ENCODE data around the gene CRHR2.

Gene CRHR2

GRCh38 chr7:30705596-30705995 lies 23.3 kb upstream of the CRHR2 start:
- Histone ChIP-seq H3K27me3 (ENCODE audit: control insufficient read depth in 1 of 2, insufficient read depth in 2 of 2, low read length in 2 of 2) (no peaks in the 10 kb centered on the region), H3K27ac (ENCODE audit: low read depth, low read length) (no peak overlapping the region), H3K9ac (ENCODE audit: low read length) (no peak overlapping the region), H3K4me1 (ENCODE audit: insufficient read depth, low read length) (no peaks in the 10 kb centered on the region), H3K9me3 (ENCODE audit: low read length) (no peaks in the 10 kb centered on the region), H3K36me3 (ENCODE audit: insufficient read depth, low read length) (no peaks in the 10 kb centered on the region), H3K4me3 (ENCODE audit: low read depth in 1 of 2, low read length in 2 of 2) (no peak overlapping the region)

- Histone ChIP-seq H3K9ac (ENCODE audit: low read length) (no peak overlapping the region), H3K4me1 (ENCODE audit: insufficient read depth, low read length) (no peaks in the 10 kb centered on the region), H3K9me3 (ENCODE audit: low read length) (no peaks in the 10 kb centered on the region), H3K27me3 (ENCODE audit: control insufficient read depth in 1 of 2, insufficient read depth in 2 of 2, low read length in 2 of 2) (no peaks in the 10 kb centered on the region), H3K4me3 (ENCODE audit: low read depth in 1 of 2, low read length in 2 of 2) (no peak overlapping the region), H3K36me3 (ENCODE audit: insufficient read depth, low read length) (no peaks in the 10 kb centered on the region), H3K27ac (ENCODE audit: low read depth, low read length) (no peak overlapping the region)
Measured at GRCh38 chr7:30705008-30705407, 22.8 kb upstream of the CRHR2 start.

- Histone ChIP-seq H3K27me3 (ENCODE audit: control insufficient read depth in 1 of 2, insufficient read depth in 2 of 2, low read length in 2 of 2) (no peaks in the 10 kb centered on the region), H3K4me1 (ENCODE audit: insufficient read depth, low read length) (no peaks in the 10 kb centered on the region), H3K9ac (ENCODE audit: low read length) (no peak overlapping the region), H3K9me3 (ENCODE audit: low read length) (no peaks in the 10 kb centered on the region), H3K27ac (ENCODE audit: low read depth, low read length) (no peak overlapping the region), H3K4me3 (ENCODE audit: low read depth in 1 of 2, low read length in 2 of 2) (no peak overlapping the region), H3K36me3 (ENCODE audit: insufficient read depth, low read length) (no peaks in the 10 kb centered on the region)
Measured at GRCh38 chr7:30703756-30704155, 21.5 kb upstream of the CRHR2 start.

- H3K4me1 ChIP-seq (ENCODE audit: insufficient read depth, low read length), result no peaks in the 10 kb centered on the region
- H3K9ac ChIP-seq (ENCODE audit: low read length), result no peak overlapping the region
- no peaks in the 10 kb centered on the region for H3K9me3 ChIP-seq (ENCODE audit: low read length)
- no peaks in the 10 kb centered on the region for H3K36me3 ChIP-seq (ENCODE audit: insufficient read depth, low read length)
- no peak overlapping the region for H3K4me3 ChIP-seq (ENCODE audit: low read depth in 1 of 2, low read length in 2 of 2)
- H3K27me3 ChIP-seq (ENCODE audit: control insufficient read depth in 1 of 2, insufficient read depth in 2 of 2, low read length in 2 of 2), result no peaks in the 10 kb centered on the region
- no peak overlapping the region for H3K27ac ChIP-seq (ENCODE audit: low read depth, low read length)
Measured at GRCh38 chr7:30702200-30702599, 19.9 kb upstream of the CRHR2 start.

- Histone ChIP-seq H3K9me3 (ENCODE audit: low read length) (no peaks in the 10 kb centered on the region), H3K4me3 (ENCODE audit: low read depth in 1 of 2, low read length in 2 of 2) (no peak overlapping the region)
Measured at GRCh38 chr7:30700941-30701340, 18.7 kb upstream of the CRHR2 start.

GRCh38 chr7:30699706-30700495 lies 17.6 kb upstream of the CRHR2 start:
- no peaks in the 10 kb centered on the region for H3K9me3 ChIP-seq (ENCODE audit: low read length)
- H3K27ac ChIP-seq (ENCODE audit: low read depth, low read length), result no peak overlapping the region
- H3K4me3 ChIP-seq (ENCODE audit: low read depth in 1 of 2, low read length in 2 of 2), result no peak overlapping the region
- no peaks in the 10 kb centered on the region for H3K27me3 ChIP-seq (ENCODE audit: control insufficient read depth in 1 of 2, insufficient read depth in 2 of 2, low read length in 2 of 2)
- no peak overlapping the region for H3K9ac ChIP-seq (ENCODE audit: low read length)
- H3K36me3 ChIP-seq (ENCODE audit: insufficient read depth, low read length), result no peaks in the 10 kb centered on the region
- no peaks in the 10 kb centered on the region for H3K4me1 ChIP-seq (ENCODE audit: insufficient read depth, low read length)

More at GRCh38 chr7:30700941-30701340, 18.7 kb upstream of the CRHR2 start:
- Histone ChIP-seq H3K4me1 (ENCODE audit: insufficient read depth, low read length) (no peaks in the 10 kb centered on the region), H3K9ac (ENCODE audit: low read length) (no peak overlapping the region), H3K36me3 (ENCODE audit: insufficient read depth, low read length) (no peaks in the 10 kb centered on the region), H3K27me3 (ENCODE audit: control insufficient read depth in 1 of 2, insufficient read depth in 2 of 2, low read length in 2 of 2) (no peaks in the 10 kb centered on the region), H3K27ac (ENCODE audit: low read depth, low read length) (no peak overlapping the region)

GRCh38 chr7:30698481-30698880 lies 16.2 kb upstream of the CRHR2 start:
- Histone ChIP-seq H3K9ac (ENCODE audit: low read length) (no peak overlapping the region), H3K27me3 (ENCODE audit: control insufficient read depth in 1 of 2, insufficient read depth in 2 of 2, low read length in 2 of 2) (no peaks in the 10 kb centered on the region), H3K9me3 (ENCODE audit: low read length) (no peaks in the 10 kb centered on the region), H3K4me3 (ENCODE audit: low read depth in 1 of 2, low read length in 2 of 2) (no peak overlapping the region), H3K36me3 (ENCODE audit: insufficient read depth, low read length) (no peaks in the 10 kb centered on the region), H3K27ac (ENCODE audit: low read depth, low read length) (no peak overlapping the region), H3K4me1 (ENCODE audit: insufficient read depth, low read length) (no peaks in the 10 kb centered on the region)

- Histone ChIP-seq H3K27me3 (ENCODE audit: control insufficient read depth in 1 of 2, insufficient read depth in 2 of 2, low read length in 2 of 2) (no peaks in the 10 kb centered on the region), H3K27ac (ENCODE audit: low read depth, low read length) (no peak overlapping the region), H3K9me3 (ENCODE audit: low read length) (no peaks in the 10 kb centered on the region), H3K36me3 (ENCODE audit: insufficient read depth, low read length) (no peaks in the 10 kb centered on the region), H3K4me1 (ENCODE audit: insufficient read depth, low read length) (no peaks in the 10 kb centered on the region), H3K4me3 (ENCODE audit: low read depth in 1 of 2, low read length in 2 of 2) (no peak overlapping the region), H3K9ac (ENCODE audit: low read length) (no peak overlapping the region)
Measured at GRCh38 chr7:30697719-30698460, 15.6 kb upstream of the CRHR2 start.

- H3K27me3 ChIP-seq (ENCODE audit: control insufficient read depth in 1 of 2, insufficient read depth in 2 of 2, low read length in 2 of 2), result no peaks in the 10 kb centered on the region
- no peaks in the 10 kb centered on the region for H3K4me1 ChIP-seq (ENCODE audit: insufficient read depth, low read length)
- no peaks in the 10 kb centered on the region for H3K36me3 ChIP-seq (ENCODE audit: insufficient read depth, low read length)
- H3K4me3 ChIP-seq (ENCODE audit: low read depth in 1 of 2, low read length in 2 of 2), result no peak overlapping the region
- no peak overlapping the region for H3K9ac ChIP-seq (ENCODE audit: low read length)
- H3K9me3 ChIP-seq (ENCODE audit: low read length), result no peaks in the 10 kb centered on the region
- no peak overlapping the region for H3K27ac ChIP-seq (ENCODE audit: low read depth, low read length)
Measured at GRCh38 chr7:30694774-30695721, 12.8 kb upstream of the CRHR2 start.

- Histone ChIP-seq H3K9me3 (ENCODE audit: low read length) (no peaks in the 10 kb centered on the region), H3K4me1 (ENCODE audit: insufficient read depth, low read length) (no peaks in the 10 kb centered on the region), H3K27ac (ENCODE audit: low read depth, low read length) (no peak overlapping the region), H3K36me3 (ENCODE audit: insufficient read depth, low read length) (no peaks in the 10 kb centered on the region), H3K4me3 (ENCODE audit: low read depth in 1 of 2, low read length in 2 of 2) (no peak overlapping the region), H3K27me3 (ENCODE audit: control insufficient read depth in 1 of 2, insufficient read depth in 2 of 2, low read length in 2 of 2) (no peaks in the 10 kb centered on the region), H3K9ac (ENCODE audit: low read length) (no peak overlapping the region)
Measured at GRCh38 chr7:30694218-30694745, 12.0 kb upstream of the CRHR2 start.

GRCh38 chr7:30692882-30693281 lies 10.6 kb upstream of the CRHR2 start:
- Histone ChIP-seq H3K9me3 (ENCODE audit: low read length) (no peaks in the 10 kb centered on the region), H3K36me3 (ENCODE audit: insufficient read depth, low read length) (no peaks in the 10 kb centered on the region), H3K4me1 (ENCODE audit: insufficient read depth, low read length) (no peaks in the 10 kb centered on the region), H3K4me3 (ENCODE audit: low read depth in 1 of 2, low read length in 2 of 2) (no peak overlapping the region), H3K9ac (ENCODE audit: low read length) (no peak overlapping the region), H3K27ac (ENCODE audit: low read depth, low read length) (no peak overlapping the region), H3K27me3 (ENCODE audit: control insufficient read depth in 1 of 2, insufficient read depth in 2 of 2, low read length in 2 of 2) (no peaks in the 10 kb centered on the region)
